ENCODE data around the gene C21orf58.

DNA sequence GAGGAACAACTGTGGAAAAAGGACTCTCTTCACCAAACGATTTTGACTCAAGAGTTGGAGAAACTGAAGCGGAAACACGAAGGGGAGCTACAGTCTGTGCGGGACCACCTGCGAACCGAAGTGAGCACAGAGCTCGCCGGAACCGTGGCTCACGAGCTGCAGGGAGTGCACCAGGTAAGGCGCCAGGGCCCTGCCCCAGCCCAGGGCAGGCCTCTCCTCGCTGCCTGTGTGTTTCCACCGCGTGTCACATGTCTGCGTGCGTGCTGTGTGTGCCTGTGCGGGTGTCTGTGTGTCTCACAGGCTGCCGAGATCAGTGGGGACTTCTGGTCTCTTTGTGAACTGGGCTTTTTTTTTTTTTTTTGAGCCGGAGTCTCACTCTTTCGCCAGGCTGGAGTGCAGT is 43.3 kb upstream of the C21orf58 start:
- TF ChIP-seq POLR2A (IDR thresholded peaks at IDR 0.05) (no peak), CTCF (IDR thresholded peaks at IDR 0.05 in 4 of 5, conservative IDR thresholded peaks at IDR 0.05 in 1 of 5) (no peak)

Data from gastrocnemius medialis (tissue), 4 donors.